GM18907 (cell line): ENCODE measurements around the gene CDC42EP2.

Source experiments
- ATAC-seq: cut with Tn5 transposase; IDR thresholded peaks from one replicate; pipeline ENCODE4 v1.9.1; 2021; ENCODE audit warnings: mild to moderate bottlenecking, moderate library complexity; ENCODE audit not compliant: unreplicated experiment

Gene CDC42EP2

GRCh38 chr11:65314501-65315203, at the start of gene CDC42EP2:
Gene CDC42EP2, plus strand, starts transcription at chr11:65314866. Its CDS starts 6,033 bp downstream, at chr11:65320899.
- peak; percentile 75 for ATAC-seq

DNA sequence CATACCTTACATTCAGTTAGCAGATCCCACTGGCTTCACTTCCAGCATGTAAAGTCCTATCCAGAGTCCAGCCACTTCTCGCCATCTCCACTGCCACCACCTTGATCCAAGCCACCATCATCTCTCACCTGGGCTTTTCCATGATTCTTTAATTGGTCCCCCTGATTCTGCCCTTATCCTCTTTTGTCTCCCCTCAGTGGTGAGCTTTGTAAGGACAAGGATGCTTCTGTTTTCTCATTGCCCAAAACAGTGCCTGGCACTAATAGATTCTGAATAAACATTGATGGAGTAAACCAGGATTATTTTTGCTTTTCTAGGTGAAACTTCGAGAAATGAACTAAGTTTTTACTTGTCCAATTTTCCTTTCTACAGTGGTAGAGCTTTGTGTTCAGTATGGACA, 48.5 kb upstream of the CDC42EP2 start:
- ATAC-seq, result no peak

DNA sequence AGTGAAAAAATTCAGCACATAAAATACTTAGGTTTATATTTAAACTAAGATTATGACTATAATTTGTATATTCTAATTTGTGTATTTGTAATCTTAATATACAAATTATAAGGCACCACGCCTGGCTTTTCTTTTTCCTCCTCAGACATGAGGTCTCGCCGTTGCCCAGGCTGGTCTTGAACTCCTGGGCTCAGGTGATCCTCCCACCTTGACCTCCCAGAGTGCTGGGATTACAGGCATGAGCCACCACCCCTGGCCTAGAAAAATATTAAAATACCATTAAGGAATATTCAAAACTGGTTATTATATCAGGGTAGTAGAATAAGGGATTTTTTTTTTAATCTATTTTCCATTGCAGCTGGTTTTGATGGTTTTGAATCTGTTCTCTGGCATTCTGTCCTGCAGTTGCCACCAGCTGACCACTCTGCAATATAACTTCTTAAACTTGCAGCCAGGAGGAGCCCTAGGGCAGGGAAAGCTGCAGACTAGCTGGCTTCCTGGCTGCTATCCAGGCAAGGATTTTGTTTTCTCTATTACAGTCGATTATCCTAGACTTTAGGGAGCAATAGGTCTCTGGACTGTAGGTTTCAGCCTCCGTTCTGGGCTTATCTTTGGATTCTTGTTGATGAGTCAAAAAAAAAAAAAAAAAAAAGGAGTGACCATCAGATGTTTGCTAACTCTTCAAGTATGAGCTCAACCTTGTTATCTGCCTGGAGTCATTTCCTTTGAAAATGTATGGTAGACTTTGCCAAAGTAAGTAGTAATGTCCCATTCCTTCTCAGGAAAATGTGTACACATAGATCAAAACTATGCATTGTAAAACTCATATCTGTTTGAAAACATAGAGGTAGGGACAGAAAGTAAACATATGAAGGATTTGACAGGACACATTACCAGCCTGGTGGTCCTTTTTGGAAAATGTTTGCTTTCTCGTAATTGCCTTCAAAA, 39.7 kb upstream of the CDC42EP2 start:
- no peak for ATAC-seq

DNA sequence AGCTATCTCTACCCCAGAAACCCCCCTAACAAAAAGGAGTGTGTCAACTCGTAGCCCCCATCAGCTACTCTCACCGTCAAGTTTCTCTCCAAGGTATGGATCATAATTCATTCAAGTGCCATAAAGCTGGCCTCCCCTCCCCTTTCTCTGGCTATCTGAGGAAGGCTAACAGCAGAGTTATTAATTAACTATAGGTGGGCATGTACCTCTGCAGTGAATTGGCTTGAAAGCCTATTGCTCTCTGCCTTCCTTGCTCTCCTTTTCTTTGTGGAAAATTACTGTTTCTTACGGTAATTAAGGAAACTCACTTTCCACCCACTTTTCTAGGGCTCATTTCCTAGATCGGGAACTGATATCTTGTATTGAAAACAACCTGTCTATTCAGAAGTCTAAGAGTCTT, 38.8 kb upstream of the CDC42EP2 start:
- ATAC-seq, result no peak

DNA sequence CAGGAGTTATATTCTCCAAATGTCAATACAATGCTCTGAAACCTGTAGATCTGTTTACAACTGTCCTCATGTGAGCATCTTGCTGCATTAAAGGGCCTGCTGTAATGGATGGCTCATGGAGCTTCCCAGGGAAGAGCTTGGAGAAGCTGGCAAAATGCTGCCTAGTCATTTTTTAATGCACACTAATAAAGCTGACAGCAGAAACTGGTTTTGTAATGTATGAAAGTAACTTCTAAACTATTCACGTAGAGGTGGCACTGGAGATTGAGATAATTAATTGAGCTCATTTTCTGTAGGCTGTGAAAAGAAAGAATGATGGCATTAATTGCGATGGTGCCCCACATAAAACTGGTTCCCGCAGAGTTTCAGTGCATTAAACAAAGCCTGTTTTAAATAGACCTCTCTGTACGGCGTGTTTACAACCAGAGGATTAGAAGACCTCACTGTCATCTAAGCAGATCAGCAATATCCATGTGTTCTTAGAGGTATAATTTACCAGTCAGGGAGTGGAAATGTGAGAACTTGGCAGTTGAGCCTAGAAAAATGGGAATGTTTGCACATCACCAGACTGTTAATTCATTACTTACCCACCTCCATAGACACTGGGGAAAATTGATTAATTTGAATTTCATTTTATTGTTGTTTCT, 36.9 kb upstream of the CDC42EP2 start:
- no peak for ATAC-seq

DNA sequence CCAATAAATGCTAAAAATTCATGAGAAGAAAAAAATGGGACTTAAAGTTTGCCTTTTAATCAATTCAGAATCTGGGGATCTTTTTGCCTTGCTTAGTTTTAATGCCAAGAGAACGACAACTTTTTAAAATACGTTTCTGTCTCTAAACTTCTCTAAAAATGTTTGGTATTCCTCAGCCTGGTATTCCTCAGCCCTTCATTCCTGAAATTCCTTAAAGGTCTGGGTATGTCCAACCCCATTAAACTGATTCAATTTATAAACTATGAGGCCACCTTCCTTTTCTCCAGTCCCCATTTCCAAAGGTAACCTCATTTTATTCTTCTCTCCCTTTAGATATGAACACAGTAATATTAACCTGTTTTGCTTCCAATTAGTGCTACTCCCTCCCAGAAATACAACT, 36.3 kb upstream of the CDC42EP2 start:
- no peak for ATAC-seq

DNA sequence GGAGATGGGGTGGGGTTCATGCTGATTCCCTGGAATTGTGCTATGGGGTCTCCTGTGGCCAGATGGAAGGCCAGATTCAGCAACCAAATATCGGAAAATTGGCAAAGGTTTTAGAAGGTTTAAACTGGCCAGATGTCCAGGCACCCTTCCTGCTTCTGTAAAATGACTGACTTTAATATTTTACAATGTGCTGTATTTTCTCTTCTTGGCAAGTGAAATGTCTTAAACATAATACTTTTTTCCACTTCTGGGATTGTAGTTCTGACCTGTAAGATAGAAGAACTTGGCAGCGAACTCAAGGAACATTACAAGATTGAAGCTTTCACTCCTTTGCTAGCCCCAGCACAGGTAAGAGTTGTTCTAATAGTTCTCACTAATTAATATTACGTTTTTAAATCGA, 35.4 kb upstream of the CDC42EP2 start:
- ATAC-seq, result no peak

DNA sequence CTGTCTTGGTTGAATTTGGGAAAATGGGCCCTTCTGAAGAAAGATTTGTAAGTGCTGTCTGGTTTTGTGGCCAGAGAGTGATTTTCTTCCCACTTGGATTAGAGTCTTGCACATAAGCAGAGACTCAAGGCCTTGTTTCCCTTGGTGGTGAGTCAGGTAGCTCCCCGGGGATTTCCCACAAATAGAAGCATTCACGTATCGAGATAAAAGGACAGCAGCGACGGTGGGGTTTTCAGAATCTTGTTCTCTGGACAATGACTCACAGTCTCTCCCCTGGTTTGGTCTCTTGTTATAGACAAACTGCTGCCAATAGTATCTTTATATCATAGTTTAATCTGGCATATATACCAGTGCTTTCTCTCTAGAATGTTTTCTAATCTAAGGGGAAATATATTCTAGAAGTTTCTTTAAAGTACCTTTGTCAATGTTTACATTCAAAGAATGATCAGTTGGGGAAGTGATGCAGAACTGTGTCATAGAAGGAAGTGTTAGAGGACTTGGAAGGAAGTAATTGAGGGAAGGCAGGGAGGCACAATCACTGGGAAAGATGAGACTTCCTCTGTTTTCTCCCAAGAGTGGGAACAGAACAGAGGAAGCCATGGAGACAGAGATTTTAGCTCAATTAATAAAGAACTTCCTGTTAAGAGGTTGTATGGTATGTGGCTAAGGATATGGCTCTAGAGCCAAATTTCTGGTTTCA, 34.8 kb upstream of the CDC42EP2 start:
- no peak for ATAC-seq

DNA sequence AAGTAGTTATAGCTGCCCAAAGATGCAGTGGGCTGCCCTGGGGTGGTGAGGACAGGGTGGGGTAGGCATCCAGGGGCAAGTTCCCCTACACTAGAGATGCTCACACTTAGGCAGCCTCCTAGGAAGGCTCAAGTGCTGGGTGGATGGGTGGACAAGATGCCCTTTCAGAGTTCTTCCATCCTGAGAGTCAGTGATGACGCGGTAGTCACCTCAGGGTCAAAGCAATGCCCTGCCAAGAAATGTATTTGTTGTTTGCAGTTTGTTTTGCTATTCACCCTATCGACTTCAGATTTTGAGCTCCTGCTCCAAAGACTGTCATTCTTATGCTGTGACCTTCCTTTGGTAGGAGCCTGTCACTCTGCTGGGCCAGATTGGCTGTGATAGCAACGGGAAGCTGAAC, 34.0 kb upstream of the CDC42EP2 start:
- no peak for ATAC-seq

DNA sequence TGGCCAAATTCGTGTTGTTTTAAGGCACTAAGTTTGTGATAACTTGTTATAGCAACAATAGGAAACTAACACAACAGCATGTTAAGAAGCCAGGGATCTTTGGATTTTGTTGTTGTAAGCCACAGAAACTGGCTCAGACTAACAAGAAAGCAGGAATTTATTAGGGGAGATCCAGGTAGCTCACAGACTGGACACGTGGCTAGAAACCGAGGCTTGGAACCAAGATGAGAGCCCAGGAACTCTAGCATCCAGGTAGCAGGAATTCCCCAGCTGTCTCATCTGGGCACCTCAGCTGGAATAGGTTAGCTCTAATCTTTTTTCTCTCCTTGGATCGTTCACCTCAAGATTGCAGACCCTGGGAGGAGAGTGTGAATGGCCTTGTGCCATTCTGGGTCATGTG, 28.0 kb upstream of the CDC42EP2 start:
- no peak for ATAC-seq

DNA sequence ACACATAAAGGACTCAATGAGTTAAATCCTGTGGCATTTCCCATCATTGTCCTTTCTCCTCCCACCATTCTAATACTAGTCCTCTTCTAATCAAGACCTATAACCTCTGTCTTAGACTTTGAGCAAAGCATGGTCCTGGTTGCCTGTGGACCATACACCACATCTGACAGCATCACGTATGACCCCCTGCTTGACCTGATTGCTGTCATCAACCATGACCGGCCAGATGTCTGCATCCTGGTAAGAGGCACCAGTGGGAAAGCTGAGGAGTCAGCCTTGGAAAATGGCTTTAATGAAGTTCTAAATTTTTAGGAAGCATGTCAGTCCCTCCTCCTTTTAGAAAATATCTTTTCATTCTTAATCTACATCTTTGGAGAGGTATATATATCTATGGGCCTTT, 27.1 kb upstream of the CDC42EP2 start:
- ATAC-seq, result no peak

- no peak for ATAC-seq
These were observed 25.7 kb upstream of the CDC42EP2 start for GRCh38 chr11:65288706-65289536.

DNA sequence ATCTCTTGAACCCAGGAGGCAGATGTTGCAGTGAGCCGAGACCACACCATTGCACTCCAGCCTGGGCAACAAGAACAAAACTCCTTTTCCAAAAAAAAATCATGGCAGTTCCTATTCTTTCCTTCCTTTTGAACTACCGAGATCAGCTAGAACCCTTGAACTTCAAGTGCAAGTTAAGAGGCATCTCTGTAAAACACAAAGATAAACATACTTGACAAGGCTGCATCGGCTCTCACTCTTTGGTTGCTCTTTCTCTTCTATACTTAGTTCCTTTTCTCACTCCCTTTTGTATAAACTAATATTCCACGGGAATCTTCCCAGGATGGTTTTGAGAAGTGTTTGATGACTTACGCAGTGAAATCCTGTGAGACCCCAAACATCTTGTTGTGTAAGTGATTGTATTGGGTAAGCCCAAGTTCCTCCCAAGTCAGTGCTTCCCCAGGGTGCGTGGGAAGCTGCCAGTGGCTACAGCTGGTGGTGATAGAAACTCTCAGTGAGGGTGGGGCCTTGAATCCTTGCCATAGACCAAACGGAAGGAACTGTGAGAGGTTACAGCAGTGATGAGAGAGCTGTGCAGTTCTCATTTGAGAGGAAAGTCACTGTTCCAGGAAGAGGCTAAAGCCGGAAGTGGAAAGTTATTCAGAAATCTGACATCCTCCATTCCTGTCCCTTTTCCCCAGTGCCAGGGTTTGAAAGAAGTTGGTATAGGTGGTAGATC, 24.1 kb upstream of the CDC42EP2 start:
- peak; percentile 48 for ATAC-seq

DNA sequence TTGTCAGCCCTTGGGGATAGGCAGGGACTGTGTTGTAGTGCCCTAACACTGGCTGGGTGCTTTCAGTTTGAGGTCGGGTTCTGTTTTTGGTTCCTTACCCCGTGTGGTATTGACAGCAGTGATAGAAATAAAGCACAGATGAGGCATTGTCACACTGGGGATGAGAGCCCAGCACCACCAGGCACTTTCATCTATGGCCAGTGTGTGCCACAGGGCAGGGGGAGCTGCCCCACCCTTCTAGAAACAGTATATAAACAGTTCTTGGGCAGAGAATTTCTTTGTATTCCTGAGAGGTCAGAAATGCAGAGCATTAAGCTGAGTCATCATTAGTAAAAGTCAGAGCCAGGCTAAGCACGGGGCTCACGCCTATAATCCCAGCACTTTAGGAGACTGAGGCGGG, 23.1 kb upstream of the CDC42EP2 start:
- no peak for ATAC-seq

- no peak for ATAC-seq
These were observed 21.8 kb upstream of the CDC42EP2 start for GRCh38 chr11:65292890-65293289.

DNA sequence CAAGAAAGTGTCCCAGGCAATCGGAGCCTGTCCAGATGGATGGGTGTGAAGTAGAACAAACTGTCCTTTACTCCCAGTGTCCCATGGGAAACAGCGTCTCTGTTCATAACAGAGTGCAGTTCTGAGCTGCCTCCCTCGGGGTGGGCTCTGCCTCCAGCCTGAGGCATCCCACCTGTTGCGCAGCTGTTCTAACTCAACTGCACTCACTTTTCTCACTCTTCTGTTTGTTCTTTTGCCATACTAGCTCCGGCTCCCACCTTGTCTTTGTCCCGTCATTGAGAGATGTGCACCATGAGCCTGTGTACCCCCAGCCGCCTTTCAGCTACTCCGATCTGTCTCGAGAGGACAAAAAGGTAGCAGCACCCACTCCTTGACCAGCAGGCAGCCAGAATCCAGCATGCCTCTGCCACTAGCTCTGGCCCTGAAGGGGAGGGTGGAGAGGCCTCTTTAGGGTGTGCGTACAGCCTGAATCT, 20.7 kb upstream of the CDC42EP2 start:
- ATAC-seq, result no peak

DNA sequence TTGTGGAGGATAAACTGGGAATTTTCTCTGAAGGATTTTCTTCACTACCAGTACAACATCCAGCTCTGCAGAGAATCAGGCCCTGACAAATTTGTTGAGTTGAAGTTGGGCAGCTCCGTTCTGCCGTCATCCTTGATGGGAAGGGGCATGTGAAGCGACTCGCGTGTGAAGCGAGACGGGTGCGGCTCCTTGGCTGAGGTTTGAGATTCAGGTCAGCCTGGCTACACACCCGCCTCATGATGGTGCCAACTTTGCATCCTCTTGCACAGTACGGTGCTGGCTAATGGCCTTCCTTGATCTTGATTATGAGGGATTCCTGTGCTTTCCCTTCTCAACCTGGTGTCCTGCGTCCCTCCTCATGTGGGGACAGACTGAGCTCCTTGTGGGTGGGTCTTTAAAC, 19.7 kb upstream of the CDC42EP2 start:
- no peak for ATAC-seq

- ATAC-seq, result no peak
These were observed 18.9 kb upstream of the CDC42EP2 start for GRCh38 chr11:65295571-65296341.
